Hepatocyte (in vitro differentiated cells): ENCODE results near the gene HLA-B. TPM values are rescaled to one million over a fixed set of nuclear protein-coding genes. Genes with fewer than 3 reads are reported as not detected.
"Not testable (repeated sequence)": the region's sequence is repeated elsewhere in the genome, so short reads cannot be mapped to it uniquely, and the experiment has no call there.

Experiments used
- DNase-seq: peaks from one replicate; pipeline ENCODE4 v3.0.0-alpha.2; 2016; ENCODE audit warnings: low spot score
- H2AFZ ChIP-seq: fragments of 200-600 bp; sonication (generic); 2 replicates; pipeline ENCODE4 v1.6.0; 2016; ENCODE audit warnings: antibody characterized with exemption, mild to moderate bottlenecking
- H3K27ac ChIP-seq: fragments of 200-600 bp; sonication (generic); 2 replicates; pipeline ENCODE4 v1.5.1; 2016; ENCODE audit warnings: mild to moderate bottlenecking
- H3K27me3 ChIP-seq: fragments of 200-600 bp; sonication (generic); 2 replicates; pipeline ENCODE4 v1.6.1; 2016
- H3K36me3 ChIP-seq: fragments of 200-600 bp; sonication (generic); replicated peaks from 2 replicates; pipeline ENCODE4 v1.5.1; 2016; ENCODE audit warnings: low read depth; ENCODE audit not compliant: insufficient read depth
- H3K4me1 ChIP-seq: fragments of 200-600 bp; sonication (generic); 2 replicates; pipeline ENCODE4 v1.5.1; 2016; ENCODE audit warnings: mild to moderate bottlenecking, moderate library complexity; ENCODE audit not compliant: insufficient read depth
- H3K4me2 ChIP-seq: fragments of 200-600 bp; sonication (generic); 2 replicates; pipeline ENCODE4 v1.6.0; 2016
- H3K4me3 ChIP-seq: fragments of 200-600 bp; sonication (generic); 2 replicates; pipeline ENCODE4 v1.5.1; 2016; ENCODE audit warnings: mild to moderate bottlenecking
- H3K79me2 ChIP-seq: fragments of 200-600 bp; sonication (generic); 2 replicates; pipeline ENCODE4 v1.6.0; 2017; ENCODE audit warnings: mild to moderate bottlenecking
- H3K9me2 ChIP-seq: fragments of 200-600 bp; sonication (generic); replicated peaks from 2 replicates; pipeline ENCODE4 v1.6.0; 2017; ENCODE audit warnings: mild to moderate bottlenecking; ENCODE audit not compliant: insufficient read depth
- H3K9me3 ChIP-seq: fragments of 200-600 bp; sonication (generic); 2 replicates; pipeline ENCODE4 v1.5.1; 2016; ENCODE audit warnings: low read depth, mild to moderate bottlenecking
- H4K20me1 ChIP-seq: fragments of 200-600 bp; sonication (generic); 2 replicates; pipeline ENCODE4 v1.6.0; 2016; ENCODE audit warnings: mild to moderate bottlenecking; ENCODE audit not compliant: insufficient read depth, poor library complexity, severe bottlenecking
- CTCF ChIP-seq: fragments of 200-600 bp; sonication (generic); IDR thresholded peaks from 2 replicates; pipeline ENCODE4 v1.5.1; 2016; ENCODE audit warnings: antibody characterized with exemption, mild to moderate bottlenecking; ENCODE audit not compliant: poor library complexity
- EZH2 ChIP-seq: fragments of 200-600 bp; sonication (generic); IDR thresholded peaks from 2 replicates; pipeline ENCODE4 v1.6.1; 2016; ENCODE audit warnings: antibody characterized with exemption, mild to moderate bottlenecking, borderline replicate concordance
- EZH2phosphoT487 ChIP-seq: fragments of 200-600 bp; sonication (generic); IDR thresholded peaks from one replicate; pipeline ENCODE4 v1.6.1; 2018; ENCODE audit warnings: antibody characterized with exemption, mild to moderate bottlenecking, low read depth, moderate library complexity; ENCODE audit not compliant: unreplicated experiment, severe bottlenecking
- WGBS: methylation state at CpG from one replicate; pipeline ENCODE4 v1.1.6; 2016; ENCODE audit warnings: low lambda C conversion rate; ENCODE audit errors: missing lambda C conversion rate; 5-methylcytosine and 5-hydroxymethylcytosine counted together
- polyA plus RNA-seq: library from polyadenylated mRNA; unstranded; fragments of >200 nt; fragmentation: Nextera tagmentation; extraction: Ambion mirVana; gene quantifications from 2 replicates; pipeline ENCODE4 v1.2.1, GENCODE V29; 2016
- total RNA-seq: library from RNA; depleted of rRNA; stranded (reverse); fragments of >200 nt; gene quantifications from 2 replicates; pipeline ENCODE4 v1.2.3, GENCODE V29; 2014

HLA-B gene
- total and polyA plus RNA-seq, 2 experiments from 2014 or later = 52.2 to 151 TPM

GRCh38 chr6:31378062-31378720 is 21.2 kb upstream of the HLA-B start:
- no peaks in the 10 kb centered on the region for H3K27me3 ChIP-seq
- H3K27ac ChIP-seq = no peak overlapping the region
- no peaks in the 10 kb centered on the region for H3K9me2 ChIP-seq
- peak; percentile 43 for DNase-seq
- H4K20me1 ChIP-seq = no peaks in the 10 kb centered on the region
- H3K79me2 ChIP-seq = no peaks in the 10 kb centered on the region
- no peaks in the 10 kb centered on the region for H3K9me3 ChIP-seq
- H2AFZ ChIP-seq = no peak overlapping the region
- WGBS = 64% methylated on average over 9 of the region's 9 CpGs
- H3K4me2 ChIP-seq = no peak overlapping the region
- no peak overlapping the region for H3K4me3 ChIP-seq
- H3K4me1 ChIP-seq = no peaks in the 10 kb centered on the region
- H3K36me3 ChIP-seq = no peaks in the 10 kb centered on the region
- TF ChIP-seq CTCF = no peak
- no peak for TF ChIP-seq EZH2phosphoT487

GRCh38 chr6:31377029-31377428 is 20.1 kb upstream of the HLA-B start:
- Histone ChIP-seq H2AFZ (no peak overlapping the region), H3K36me3 (no peaks in the 10 kb centered on the region), H3K79me2 (no peaks in the 10 kb centered on the region), H3K9me3 (no peaks in the 10 kb centered on the region), H3K27me3 (no peaks in the 10 kb centered on the region), H3K27ac (no peak overlapping the region), H3K4me2 (no peak overlapping the region), H3K4me3 (no peak overlapping the region), H4K20me1 (no peaks in the 10 kb centered on the region), H3K9me2 (no peaks in the 10 kb centered on the region), H3K4me1 (no peaks in the 10 kb centered on the region)
- no peak for DNase-seq
- 61% methylated on average over 3 of the region's 4 CpGs for WGBS
- TF ChIP-seq CTCF (no peak), EZH2phosphoT487 (no peak), EZH2 (no peak)

GRCh38 chr6:31375699-31376098 is 18.7 kb upstream of the HLA-B start:
- H3K9me2 ChIP-seq = no peaks in the 10 kb centered on the region
- no peak for TF ChIP-seq CTCF
- no peak for TF ChIP-seq EZH2phosphoT487
- TF ChIP-seq EZH2 = no peak

GRCh38 chr6:31374118-31374517 is 17.1 kb upstream of the HLA-B start:
- H3K36me3 ChIP-seq, H4K20me1 ChIP-seq, DNase-seq, H3K9me2 ChIP-seq, H3K4me3 ChIP-seq, H2AFZ ChIP-seq, H3K27me3 ChIP-seq, H3K9me3 ChIP-seq, H3K4me1 ChIP-seq, H3K79me2 ChIP-seq, H3K27ac ChIP-seq, H3K4me2 ChIP-seq: not testable (repeated sequence)
- WGBS = no CpG with 5 or more reads among the region's 8 CpGs

More at GRCh38 chr6:31375699-31376098, 18.7 kb upstream of the HLA-B start:
- Histone ChIP-seq H2AFZ (no peak overlapping the region), H3K79me2 (no peaks in the 10 kb centered on the region), H4K20me1 (no peaks in the 10 kb centered on the region), H3K27ac (no peak overlapping the region), H3K36me3 (no peaks in the 10 kb centered on the region), H3K4me1 (no peaks in the 10 kb centered on the region), H3K9me3 (no peaks in the 10 kb centered on the region), H3K4me3 (no peak overlapping the region), H3K27me3 (no peaks in the 10 kb centered on the region), H3K4me2 (no peak overlapping the region)
- DNase-seq = no peak
